Lower lobe of right lung (tissue), 2 donors: Measurements from ENCODE around the gene SIM1. TPM values are rescaled to one million over a fixed set of nuclear protein-coding genes. Genes with fewer than 3 reads are reported as not detected.

ENCODE experiments used
- ATAC-seq, 2 donors: fragments of 200-7000 bp; cut with Tn5 transposase; one replicate each; pipeline ENCODE4 v1.9.1; 2020 to 2022; ENCODE audit warnings: mild to moderate bottlenecking in 2 of 2, moderate library complexity in 2 of 2
- DNase-seq: peaks from one replicate; pipeline ENCODE4 v3.0.0-alpha.2; 2020
- H3K27ac ChIP-seq: fragments of 200-600 bp; one replicate; pipeline ENCODE4 v1.8.0; 2022
- H3K27me3 ChIP-seq: fragments of 200-600 bp; one replicate; pipeline ENCODE4 v1.8.0; 2022; ENCODE audit warnings: low read depth
- H3K36me3 ChIP-seq: fragments of 200-600 bp; one replicate; pipeline ENCODE4 v1.8.0; 2022; ENCODE audit warnings: mild to moderate bottlenecking
- H3K4me1 ChIP-seq: fragments of 200-600 bp; one replicate; pipeline ENCODE4 v1.8.0; 2022
- H3K4me3 ChIP-seq: fragments of 200-600 bp; one replicate; pipeline ENCODE4 v1.8.0; 2022; ENCODE audit warnings: mild to moderate bottlenecking
- H3K9me3 ChIP-seq: fragments of 200-600 bp; one replicate; pipeline ENCODE4 v1.8.0; 2022
- CTCF ChIP-seq: fragments of 200-600 bp; IDR thresholded peaks from one replicate; pipeline ENCODE4 v1.8.0; 2022; ENCODE audit warnings: antibody characterized with exemption, mild to moderate bottlenecking
- intact Hi-C: fragments of 100-400 bp; cut with DNase I; formaldehyde crosslinking; loops from one replicate; pipeline ENCODE4 v1.11.0; 2022
- total RNA-seq: library from RNA; stranded (reverse); fragmentation: NEBNext Ultra II Directional; extraction: Animal tissue kit (Norgen Biotek cat#: 25700); gene quantifications from one replicate; pipeline ENCODE4 v1.2.1, GENCODE V29; 2021
- donor health status: DM: no; HTN: yes; CAD: no; lungs with severe emphysema.

SIM1 gene
- total RNA-seq, 1 donor from 2014 or later, result not detected

DNA sequence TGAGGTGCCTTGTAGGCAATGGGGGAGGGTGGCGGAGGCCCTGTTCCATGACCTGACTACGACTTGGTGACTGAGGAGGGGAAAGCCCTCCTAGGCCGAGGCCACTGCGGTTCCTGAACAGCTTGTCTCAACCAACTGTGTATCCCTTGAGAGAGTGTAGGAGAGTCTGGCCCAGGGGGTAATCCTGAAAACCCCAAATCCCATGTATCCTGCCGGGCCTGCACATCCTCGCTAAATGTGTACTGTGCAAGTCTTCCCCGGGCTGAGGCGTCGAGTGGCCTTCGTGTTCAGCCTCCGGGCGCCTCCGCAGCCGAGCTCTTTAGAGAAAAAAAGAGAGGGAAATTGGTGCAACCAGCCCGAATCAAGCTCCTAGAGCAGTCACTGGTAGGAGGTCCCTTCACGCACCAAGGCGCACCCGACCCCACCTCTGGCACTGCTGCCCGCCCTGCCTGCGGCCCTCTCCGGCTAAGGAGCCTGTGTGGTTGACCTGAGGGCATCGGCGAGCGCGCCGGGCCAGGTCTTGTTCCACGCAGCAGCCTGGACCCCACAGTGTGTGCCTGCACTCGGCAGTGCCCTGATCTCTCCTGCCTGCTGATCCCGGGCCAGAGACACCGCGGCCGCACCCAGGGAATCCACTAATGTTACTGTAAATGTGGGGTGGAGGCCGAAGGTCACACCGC is 7.3 kb downstream of the SIM1 start:
- ATAC-seq (peak; percentile 18 to 40), DNase-seq (no peak)
- Histone ChIP-seq H3K4me3 (no peak overlapping the region), H3K27me3 (peaks cover 100% of the 10 kb centered on the region), H3K9me3 (no peaks in the 10 kb centered on the region), H3K36me3 (no peaks in the 10 kb centered on the region), H3K4me1 (no peaks in the 10 kb centered on the region), H3K27ac (no peak overlapping the region)
- intact Hi-C loops, result no loop called here
- TF ChIP-seq CTCF, result no peak

GRCh38 chr6:100456908-100457235 is 7.8 kb downstream of the SIM1 start:
- no peak for DNase-seq

GRCh38 chr6:100456141-100456907 is 8.4 kb downstream of the SIM1 start:
- TF ChIP-seq CTCF, result no peak
- H3K36me3 ChIP-seq, result no peaks in the 10 kb centered on the region
- no peak overlapping the region for H3K4me3 ChIP-seq
- intact Hi-C loops, result no loop called here
- no peaks in the 10 kb centered on the region for H3K4me1 ChIP-seq
- DNase-seq (no peak), ATAC-seq (no peak)
- H3K27me3 ChIP-seq, result peaks cover 100% of the 10 kb centered on the region
- H3K27ac ChIP-seq, result no peak overlapping the region
- no peaks in the 10 kb centered on the region for H3K9me3 ChIP-seq

More at GRCh38 chr6:100456908-100457235, 7.8 kb downstream of the SIM1 start:
- no peak overlapping the region for H3K4me3 ChIP-seq
- TF ChIP-seq CTCF, result no peak
- H3K36me3 ChIP-seq, result no peaks in the 10 kb centered on the region
- no peak for ATAC-seq
- H3K4me1 ChIP-seq, result no peaks in the 10 kb centered on the region
- H3K27ac ChIP-seq, result no peak overlapping the region
- no peaks in the 10 kb centered on the region for H3K9me3 ChIP-seq
- intact Hi-C loops, result no loop called here
- H3K27me3 ChIP-seq, result peaks cover 100% of the 10 kb centered on the region

GRCh38 chr6:100455230-100456124 is 9.2 kb downstream of the SIM1 start:
- ATAC-seq (no peak), DNase-seq (no peak)
- intact Hi-C loops, result no loop called here

More at GRCh38 chr6:100455230-100456124, 9.2 kb downstream of the SIM1 start:
- Histone ChIP-seq H3K27ac (no peak overlapping the region), H3K36me3 (no peaks in the 10 kb centered on the region), H3K4me1 (no peaks in the 10 kb centered on the region), H3K9me3 (no peaks in the 10 kb centered on the region), H3K4me3 (no peak overlapping the region), H3K27me3 (peaks cover 99% of the 10 kb centered on the region)
- TF ChIP-seq CTCF, result no peak
